Measurements from ENCODE around the gene HNRNPU. TPM values are rescaled to one million over a fixed set of nuclear protein-coding genes. Genes with fewer than 3 reads are reported as not detected.

The HNRNPU gene
- total RNA-seq, 1 donor from 2014 or later, result 299 TPM

DNA sequence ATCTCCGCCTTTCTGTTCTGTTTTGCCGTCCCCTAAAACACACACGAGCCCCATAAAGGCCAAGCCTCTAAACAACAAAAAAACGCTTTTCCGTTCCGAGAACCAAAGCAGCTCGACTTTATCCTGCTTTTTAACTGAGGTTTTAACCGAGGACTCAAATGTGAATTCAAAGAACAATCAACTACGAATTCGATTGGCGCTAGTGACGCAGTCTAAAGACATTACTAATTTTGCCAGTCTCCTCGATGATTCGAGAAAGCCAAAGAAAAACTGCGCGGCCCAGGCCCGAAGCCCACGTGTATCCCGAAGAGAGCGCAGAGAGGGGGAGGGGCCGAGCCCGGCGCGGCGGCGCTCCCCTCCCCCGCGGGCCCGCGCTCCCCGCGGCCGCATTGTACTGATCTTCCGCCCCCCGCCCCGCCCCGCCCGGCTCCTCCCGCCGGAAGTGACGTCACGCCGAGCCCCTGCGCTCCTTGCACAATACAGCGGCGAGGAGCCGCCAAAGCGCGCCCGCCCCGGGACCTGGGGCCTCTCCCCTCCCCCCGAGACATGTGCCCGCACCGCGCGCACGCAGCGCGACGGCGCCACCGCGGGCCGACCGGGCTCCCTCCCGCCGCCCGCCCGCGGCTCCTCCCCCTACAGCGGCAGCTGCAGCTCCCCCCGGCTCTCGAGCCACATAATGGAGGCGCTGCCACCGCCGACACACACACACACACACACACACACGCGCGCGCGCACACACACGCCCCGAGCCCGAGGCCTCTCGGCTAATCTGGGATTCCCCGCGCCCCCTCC, 1.4 kb downstream of the HNRNPU start:
- peaks cover 54% of the 10 kb centered on the region for H3K4me1 Mint-ChIP-seq (ENCODE audit: unreplicated experiment)
- peak overlapping the region; percentile 95 for H3K4me3 Mint-ChIP-seq (ENCODE audit: unreplicated experiment)
- H3K36me3 Mint-ChIP-seq (ENCODE audit: unreplicated experiment), result peaks cover 31% of the 10 kb centered on the region
- peak; percentile 97 for DNase-seq (ENCODE audit: extremely low spot score, unreplicated experiment)
- peak overlapping the region; percentile 95 for H3K27ac Mint-ChIP-seq (ENCODE audit: unreplicated experiment)
- H3K9me3 Mint-ChIP-seq (ENCODE audit: unreplicated experiment), result no peaks in the 10 kb centered on the region
- TF ChIP-seq, protein P1, sequence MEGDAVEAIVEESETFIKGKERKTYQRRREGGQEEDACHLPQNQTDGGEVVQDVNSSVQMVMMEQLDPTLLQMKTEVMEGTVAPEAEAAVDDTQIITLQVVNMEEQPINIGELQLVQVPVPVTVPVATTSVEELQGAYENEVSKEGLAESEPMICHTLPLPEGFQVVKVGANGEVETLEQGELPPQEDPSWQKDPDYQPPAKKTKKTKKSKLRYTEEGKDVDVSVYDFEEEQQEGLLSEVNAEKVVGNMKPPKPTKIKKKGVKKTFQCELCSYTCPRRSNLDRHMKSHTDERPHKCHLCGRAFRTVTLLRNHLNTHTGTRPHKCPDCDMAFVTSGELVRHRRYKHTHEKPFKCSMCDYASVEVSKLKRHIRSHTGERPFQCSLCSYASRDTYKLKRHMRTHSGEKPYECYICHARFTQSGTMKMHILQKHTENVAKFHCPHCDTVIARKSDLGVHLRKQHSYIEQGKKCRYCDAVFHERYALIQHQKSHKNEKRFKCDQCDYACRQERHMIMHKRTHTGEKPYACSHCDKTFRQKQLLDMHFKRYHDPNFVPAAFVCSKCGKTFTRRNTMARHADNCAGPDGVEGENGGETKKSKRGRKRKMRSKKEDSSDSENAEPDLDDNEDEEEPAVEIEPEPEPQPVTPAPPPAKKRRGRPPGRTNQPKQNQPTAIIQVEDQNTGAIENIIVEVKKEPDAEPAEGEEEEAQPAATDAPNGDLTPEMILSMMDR (IDR thresholded peaks at IDR 0.05), result no peak
- no peaks in the 10 kb centered on the region for H3K27me3 Mint-ChIP-seq (ENCODE audit: unreplicated experiment)

DNA sequence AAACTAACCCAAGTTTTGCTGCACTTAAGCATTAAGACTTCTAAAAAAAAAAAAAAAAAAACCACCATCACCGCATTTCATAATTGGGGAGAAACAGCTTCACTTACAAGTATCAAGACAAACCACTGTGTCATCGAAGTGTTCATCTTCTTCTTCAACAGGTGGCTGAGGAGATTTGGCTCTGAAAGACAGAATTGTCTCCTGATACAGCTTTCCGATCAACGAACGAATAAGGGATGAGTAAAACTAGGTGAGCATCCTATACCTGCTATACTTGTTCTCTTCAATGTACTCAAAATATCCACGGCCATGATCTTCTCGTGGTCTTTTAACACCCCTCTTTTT, 2.0 kb downstream of the HNRNPU start:
- H3K36me3 Mint-ChIP-seq (ENCODE audit: unreplicated experiment), result peaks cover 37% of the 10 kb centered on the region
- no peaks in the 10 kb centered on the region for H3K27me3 Mint-ChIP-seq (ENCODE audit: unreplicated experiment)
- peak overlapping the region; percentile 95 for H3K4me3 Mint-ChIP-seq (ENCODE audit: unreplicated experiment)
- peak overlapping the region; percentile 95 for H3K27ac Mint-ChIP-seq (ENCODE audit: unreplicated experiment)
- TF ChIP-seq, protein P1 (IDR thresholded peaks at IDR 0.05), result no peak
- DNase-seq (ENCODE audit: extremely low spot score, unreplicated experiment), result no peak
- peaks cover 54% of the 10 kb centered on the region for H3K4me1 Mint-ChIP-seq (ENCODE audit: unreplicated experiment)
- H3K9me3 Mint-ChIP-seq (ENCODE audit: unreplicated experiment), result no peaks in the 10 kb centered on the region

DNA sequence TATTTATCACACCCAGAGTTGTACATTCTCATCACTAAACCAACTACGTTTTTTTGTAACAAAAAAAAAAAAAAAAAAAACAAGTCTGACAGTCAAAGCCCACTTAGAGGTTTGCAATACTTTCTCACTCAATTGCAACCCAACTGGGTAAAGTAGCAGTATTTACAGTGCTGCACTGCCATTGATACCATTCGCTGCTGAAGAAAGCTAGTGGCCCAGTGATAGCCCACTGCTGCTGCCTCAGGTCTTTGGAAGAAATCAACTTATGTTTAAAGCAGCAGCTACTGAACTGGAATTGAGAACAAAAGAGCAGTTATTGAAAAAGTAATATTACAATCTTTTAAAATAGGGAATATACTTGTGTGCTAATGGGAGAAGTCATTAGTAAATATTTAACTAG, 2.7 kb downstream of the HNRNPU start:
- Mint-ChIP-seq H3K4me1 (ENCODE audit: unreplicated experiment) (peaks cover 52% of the 10 kb centered on the region), H3K27ac (ENCODE audit: unreplicated experiment) (peak overlapping the region; percentile 95)
- DNase-seq (ENCODE audit: extremely low spot score, unreplicated experiment), result no peak

DNA sequence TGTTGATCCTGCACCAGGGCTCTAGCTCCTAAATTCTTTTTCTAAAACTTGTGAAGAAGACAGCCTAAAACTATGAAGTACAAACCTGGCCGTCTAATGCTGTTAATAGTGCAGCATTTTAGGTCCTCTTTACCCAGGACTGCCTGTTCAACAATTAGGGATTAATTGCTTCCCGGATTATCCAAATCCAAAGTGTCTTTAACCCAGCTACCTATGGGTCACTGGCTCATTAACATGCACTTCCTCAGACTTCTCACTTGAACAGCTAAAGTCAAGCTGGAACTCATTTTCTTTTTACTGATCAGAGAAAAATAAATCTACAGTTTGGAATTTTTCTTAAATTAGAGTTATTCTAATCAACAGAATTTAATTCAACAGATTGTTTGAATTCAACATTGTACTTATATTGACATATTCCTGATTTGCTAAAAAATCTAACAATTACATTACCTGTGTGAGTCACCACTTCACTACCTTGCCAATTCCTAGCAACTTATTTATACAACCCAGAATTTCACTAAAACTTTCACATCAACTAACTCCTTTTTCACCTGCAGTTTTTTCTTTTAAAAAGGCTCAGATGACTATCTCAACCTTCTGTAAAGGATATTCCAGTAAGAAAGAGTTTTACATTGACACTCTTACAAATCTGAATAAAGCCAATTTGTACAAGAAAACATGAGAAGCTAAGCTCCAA, 3.3 kb downstream of the HNRNPU start:
- peak overlapping the region; percentile 95 for H3K4me3 Mint-ChIP-seq (ENCODE audit: unreplicated experiment)
- TF ChIP-seq, protein P1 (IDR thresholded peaks at IDR 0.05), result no peak
- peaks cover 49% of the 10 kb centered on the region for H3K36me3 Mint-ChIP-seq (ENCODE audit: unreplicated experiment)
- DNase-seq (ENCODE audit: extremely low spot score, unreplicated experiment), result no peak
- H3K27ac Mint-ChIP-seq (ENCODE audit: unreplicated experiment), result peak overlapping the region; percentile 95
- H3K9me3 Mint-ChIP-seq (ENCODE audit: unreplicated experiment), result no peaks in the 10 kb centered on the region
- no peaks in the 10 kb centered on the region for H3K27me3 Mint-ChIP-seq (ENCODE audit: unreplicated experiment)
- H3K4me1 Mint-ChIP-seq (ENCODE audit: unreplicated experiment), result peaks cover 46% of the 10 kb centered on the region

More for the DNA sequence above, 2.7 kb downstream of the HNRNPU start:
- H3K27me3 Mint-ChIP-seq (ENCODE audit: unreplicated experiment), result no peaks in the 10 kb centered on the region
- peaks cover 43% of the 10 kb centered on the region for H3K36me3 Mint-ChIP-seq (ENCODE audit: unreplicated experiment)
- H3K9me3 Mint-ChIP-seq (ENCODE audit: unreplicated experiment), result no peaks in the 10 kb centered on the region
- peak overlapping the region; percentile 95 for H3K4me3 Mint-ChIP-seq (ENCODE audit: unreplicated experiment)
- TF ChIP-seq, protein P1 (IDR thresholded peaks at IDR 0.05), result no peak

GRCh38 chr1:244860078-244860477, 4.3 kb downstream of the HNRNPU start:
- TF ChIP-seq, protein P1 (IDR thresholded peaks at IDR 0.05), result no peak
- H3K27me3 Mint-ChIP-seq (ENCODE audit: unreplicated experiment), result no peaks in the 10 kb centered on the region
- H3K27ac Mint-ChIP-seq (ENCODE audit: unreplicated experiment), result no peak overlapping the region
- H3K4me1 Mint-ChIP-seq (ENCODE audit: unreplicated experiment), result peaks cover 36% of the 10 kb centered on the region
- H3K4me3 Mint-ChIP-seq (ENCODE audit: unreplicated experiment), result peak overlapping the region; percentile 95
- DNase-seq (ENCODE audit: extremely low spot score, unreplicated experiment), result no peak
- peaks cover 58% of the 10 kb centered on the region for H3K36me3 Mint-ChIP-seq (ENCODE audit: unreplicated experiment)
- H3K9me3 Mint-ChIP-seq (ENCODE audit: unreplicated experiment), result no peaks in the 10 kb centered on the region

Measured in osteocyte (in vitro differentiated cells).